ENCODE measurements around the gene HDHD5. TPM values are rescaled to one million over a fixed set of nuclear protein-coding genes. Genes with fewer than 3 reads are reported as not detected.

Gene HDHD5
- total and polyA plus RNA-seq, 2 experiments from 2014 or later, result 131 to 164 TPM

DNA sequence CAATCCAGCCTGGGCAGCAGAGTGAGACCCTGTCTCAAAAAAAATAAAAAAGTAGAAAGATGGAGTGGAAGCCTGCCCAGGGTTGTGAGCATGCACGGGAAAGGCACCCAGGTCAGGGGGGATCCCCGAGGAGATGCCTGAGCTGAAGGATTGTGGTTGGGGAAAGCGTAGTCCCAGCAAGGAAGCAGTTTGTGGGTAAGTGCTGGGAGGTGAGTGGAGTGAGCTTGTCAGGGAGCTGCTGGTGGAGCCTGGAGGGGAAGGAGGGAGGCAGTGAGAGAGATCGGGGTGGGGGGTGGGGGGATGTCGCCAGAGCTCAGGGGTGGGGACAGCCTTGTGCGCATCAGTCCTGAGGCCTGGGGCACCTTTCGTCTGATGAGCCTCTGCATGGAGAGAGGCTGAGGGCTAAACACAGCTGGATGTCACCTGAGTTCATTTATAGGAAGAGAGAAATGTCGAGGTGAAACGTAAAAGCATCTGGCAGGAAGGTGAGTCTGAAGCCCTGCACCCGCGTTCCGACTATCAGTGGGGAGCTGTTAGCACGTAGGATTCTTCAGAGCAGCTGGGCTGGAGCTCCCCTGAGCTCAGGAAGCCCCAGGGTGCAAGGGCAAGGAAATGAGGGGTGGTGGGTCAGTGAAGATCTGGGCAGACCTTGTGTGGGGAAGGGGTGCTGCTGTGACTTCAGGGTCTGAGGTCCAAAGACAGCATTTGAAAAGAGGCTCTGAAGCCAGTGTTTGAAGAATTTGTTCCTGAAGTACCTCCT lies 48.1 kb downstream of the HDHD5 start:
- H3K27ac ChIP-seq, result no peak overlapping the region
- H3K27me3 ChIP-seq, result no peaks in the 10 kb centered on the region
- no peaks in the 10 kb centered on the region for H3K36me3 ChIP-seq
- H3K4me3 ChIP-seq, result no peak overlapping the region
- no peak for DNase-seq (ENCODE audit: low read depth in 1 of 2, low spot score in 1 of 2)
- H3K4me1 ChIP-seq (ENCODE audit: low read depth), result no peaks in the 10 kb centered on the region
- no peaks in the 10 kb centered on the region for H3K9me3 ChIP-seq (ENCODE audit: low read depth)
- TF ChIP-seq, protein P1, sequence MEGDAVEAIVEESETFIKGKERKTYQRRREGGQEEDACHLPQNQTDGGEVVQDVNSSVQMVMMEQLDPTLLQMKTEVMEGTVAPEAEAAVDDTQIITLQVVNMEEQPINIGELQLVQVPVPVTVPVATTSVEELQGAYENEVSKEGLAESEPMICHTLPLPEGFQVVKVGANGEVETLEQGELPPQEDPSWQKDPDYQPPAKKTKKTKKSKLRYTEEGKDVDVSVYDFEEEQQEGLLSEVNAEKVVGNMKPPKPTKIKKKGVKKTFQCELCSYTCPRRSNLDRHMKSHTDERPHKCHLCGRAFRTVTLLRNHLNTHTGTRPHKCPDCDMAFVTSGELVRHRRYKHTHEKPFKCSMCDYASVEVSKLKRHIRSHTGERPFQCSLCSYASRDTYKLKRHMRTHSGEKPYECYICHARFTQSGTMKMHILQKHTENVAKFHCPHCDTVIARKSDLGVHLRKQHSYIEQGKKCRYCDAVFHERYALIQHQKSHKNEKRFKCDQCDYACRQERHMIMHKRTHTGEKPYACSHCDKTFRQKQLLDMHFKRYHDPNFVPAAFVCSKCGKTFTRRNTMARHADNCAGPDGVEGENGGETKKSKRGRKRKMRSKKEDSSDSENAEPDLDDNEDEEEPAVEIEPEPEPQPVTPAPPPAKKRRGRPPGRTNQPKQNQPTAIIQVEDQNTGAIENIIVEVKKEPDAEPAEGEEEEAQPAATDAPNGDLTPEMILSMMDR (IDR thresholded peaks at IDR 0.05; ENCODE audit: low read depth, low read length), result no peak

DNA sequence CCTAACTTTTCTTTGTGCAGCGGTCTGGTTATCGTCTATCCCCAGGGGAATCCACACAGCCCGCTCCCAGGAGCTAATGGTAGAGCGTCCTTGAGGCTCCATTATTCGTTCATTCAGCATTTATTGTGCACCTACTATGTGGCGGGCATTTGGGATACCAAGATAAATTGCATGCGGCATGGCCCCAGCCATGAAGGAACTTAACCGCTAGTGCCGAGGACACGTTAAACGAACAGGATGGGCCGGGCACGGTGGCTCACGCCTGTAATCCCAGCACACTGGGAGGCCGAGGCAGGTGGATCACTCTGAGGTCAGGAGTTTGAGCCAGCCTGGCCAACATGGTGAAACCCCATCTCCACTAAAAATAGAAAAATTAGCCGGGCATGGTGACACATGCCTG lies 49.1 kb downstream of the HDHD5 start:
- Histone ChIP-seq H3K4me1 (ENCODE audit: low read depth) (no peaks in the 10 kb centered on the region), H3K4me3 (no peak overlapping the region), H3K9me3 (ENCODE audit: low read depth) (no peaks in the 10 kb centered on the region), H3K27me3 (no peaks in the 10 kb centered on the region), H3K36me3 (no peaks in the 10 kb centered on the region), H3K27ac (no peak overlapping the region)
- TF ChIP-seq, protein P1 (IDR thresholded peaks at IDR 0.05; ENCODE audit: low read depth, low read length), result no peak
- no peak for DNase-seq (ENCODE audit: low read depth in 1 of 2, low spot score in 1 of 2)

DNA sequence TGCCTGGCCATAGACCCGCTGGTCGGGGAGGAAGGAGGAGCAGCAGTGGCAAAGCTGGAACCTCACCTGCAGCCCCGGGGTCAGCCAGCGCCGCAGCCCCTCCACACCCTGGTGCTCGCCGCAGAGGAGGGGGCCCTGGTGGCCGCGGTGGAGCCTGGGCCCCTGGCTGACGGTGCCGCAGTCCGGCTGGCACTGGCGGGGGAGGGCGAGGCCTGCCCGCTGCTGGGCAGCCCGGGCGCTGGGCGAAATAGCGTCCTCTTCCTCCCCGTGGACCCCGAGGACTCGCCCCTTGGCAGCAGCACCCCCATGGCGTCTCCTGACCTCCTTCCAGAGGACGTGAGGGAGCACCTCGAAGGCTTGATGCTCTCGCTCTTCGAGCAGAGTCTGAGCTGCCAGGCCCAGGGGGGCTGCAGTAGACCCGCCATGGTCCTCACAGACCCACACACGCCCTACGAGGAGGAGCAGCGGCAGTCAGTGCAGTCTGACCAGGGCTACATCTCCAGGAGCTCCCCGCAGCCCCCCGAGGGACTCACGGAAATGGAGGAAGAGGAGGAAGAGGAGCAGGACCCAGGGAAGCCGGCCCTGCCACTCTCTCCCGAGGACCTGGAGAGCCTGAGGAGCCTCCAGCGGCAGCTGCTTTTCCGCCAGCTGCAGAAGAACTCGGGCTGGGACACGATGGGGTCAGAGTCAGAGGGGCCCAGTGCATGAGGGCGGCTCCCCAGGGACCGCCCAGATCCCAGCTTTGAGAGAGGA lies 49.8 kb downstream of the HDHD5 start:
- Histone ChIP-seq H3K27me3 (no peaks in the 10 kb centered on the region), H3K27ac (no peak overlapping the region), H3K9me3 (ENCODE audit: low read depth) (no peaks in the 10 kb centered on the region), H3K36me3 (no peaks in the 10 kb centered on the region), H3K4me1 (ENCODE audit: low read depth) (no peaks in the 10 kb centered on the region), H3K4me3 (no peak overlapping the region)
- TF ChIP-seq, protein P1 (IDR thresholded peaks at IDR 0.05; ENCODE audit: low read depth, low read length), result no peak
- DNase-seq (ENCODE audit: low read depth in 1 of 2, low spot score in 1 of 2), result no peak

DNA sequence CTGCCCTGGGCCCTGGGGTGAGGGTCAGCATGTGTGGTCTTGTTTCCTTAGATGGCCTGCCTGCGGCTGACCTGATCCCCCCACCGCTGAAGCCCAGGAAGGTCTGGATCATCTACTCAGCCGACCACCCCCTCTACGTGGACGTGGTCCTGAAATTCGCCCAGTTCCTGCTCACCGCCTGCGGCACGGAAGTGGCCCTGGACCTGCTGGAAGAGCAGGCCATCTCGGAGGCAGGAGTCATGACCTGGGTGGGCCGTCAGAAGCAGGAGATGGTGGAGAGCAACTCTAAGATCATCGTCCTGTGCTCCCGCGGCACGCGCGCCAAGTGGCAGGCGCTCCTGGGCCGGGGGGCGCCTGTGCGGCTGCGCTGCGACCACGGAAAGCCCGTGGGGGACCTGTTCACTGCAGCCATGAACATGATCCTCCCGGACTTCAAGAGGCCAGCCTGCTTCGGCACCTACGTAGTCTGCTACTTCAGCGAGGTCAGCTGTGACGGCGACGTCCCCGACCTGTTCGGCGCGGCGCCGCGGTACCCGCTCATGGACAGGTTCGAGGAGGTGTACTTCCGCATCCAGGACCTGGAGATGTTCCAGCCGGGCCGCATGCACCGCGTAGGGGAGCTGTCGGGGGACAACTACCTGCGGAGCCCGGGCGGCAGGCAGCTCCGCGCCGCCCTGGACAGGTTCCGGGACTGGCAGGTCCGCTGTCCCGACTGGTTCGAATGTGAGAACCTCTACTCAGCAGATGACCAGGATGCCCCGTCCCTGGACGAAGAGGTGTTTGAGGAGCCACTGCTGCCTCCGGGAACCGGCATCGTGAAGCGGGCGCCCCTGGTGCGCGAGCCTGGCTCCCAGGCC lies 50.6 kb downstream of the HDHD5 start:
- no peak overlapping the region for H3K4me3 ChIP-seq
- no peaks in the 10 kb centered on the region for H3K9me3 ChIP-seq (ENCODE audit: low read depth)
- no peaks in the 10 kb centered on the region for H3K27me3 ChIP-seq
- TF ChIP-seq, protein P1 (IDR thresholded peaks at IDR 0.05; ENCODE audit: low read depth, low read length), result no peak
- no peaks in the 10 kb centered on the region for H3K36me3 ChIP-seq
- DNase-seq (ENCODE audit: low read depth in 1 of 2, low spot score in 1 of 2), result no peak
- H3K4me1 ChIP-seq (ENCODE audit: low read depth), result no peaks in the 10 kb centered on the region
- H3K27ac ChIP-seq, result no peak overlapping the region

DNA sequence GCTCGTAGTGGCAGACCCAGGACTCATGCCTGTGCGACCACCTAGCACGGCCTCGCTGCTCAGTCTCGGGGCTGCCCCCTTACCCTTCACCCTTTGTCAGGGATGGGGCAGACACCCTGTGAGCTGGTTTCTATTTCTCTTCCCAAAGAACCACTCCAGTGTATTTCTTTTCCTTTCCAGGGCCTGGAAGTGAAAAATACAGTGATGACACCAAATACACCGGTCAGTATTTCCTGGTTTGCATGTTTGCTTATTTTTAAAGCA lies 51.6 kb downstream of the HDHD5 start:
- DNase-seq (ENCODE audit: low read depth in 1 of 2, low spot score in 1 of 2), result no peak
- TF ChIP-seq, protein P1 (IDR thresholded peaks at IDR 0.05; ENCODE audit: low read depth, low read length), result no peak
- Histone ChIP-seq H3K27me3 (no peaks in the 10 kb centered on the region), H3K36me3 (no peaks in the 10 kb centered on the region), H3K4me3 (no peak overlapping the region), H3K4me1 (ENCODE audit: low read depth) (no peaks in the 10 kb centered on the region), H3K9me3 (ENCODE audit: low read depth) (no peaks in the 10 kb centered on the region), H3K27ac (no peak overlapping the region)
